HEK293 (cell line): ENCODE data around the gene RNU11.

Experiments used
- BCL11A ChIP-seq: fragments of 450-650 bp; formaldehyde crosslinking; IDR thresholded peaks from 2 replicates; pipeline ENCODE4 v1.5.1; 2016; ENCODE audit warnings: low read depth, missing biosample characterization, missing genetic modification characterization
- BCL6B ChIP-seq: fragments of 450-650 bp; formaldehyde crosslinking; IDR thresholded peaks from 2 replicates; pipeline ENCODE4 v1.5.1; 2017; ENCODE audit warnings: missing biosample characterization, missing genetic modification characterization
- FEZF1 ChIP-seq: fragments of 450-650 bp; formaldehyde crosslinking; IDR thresholded peaks from 2 replicates; pipeline ENCODE4 v1.5.1; 2016; ENCODE audit warnings: missing biosample characterization, missing genetic modification characterization
- IKZF3 ChIP-seq: fragments of 450-650 bp; IDR thresholded peaks from 2 replicates; pipeline ENCODE4 v1.5.0; 2018; ENCODE audit warnings: missing biosample characterization, mild to moderate bottlenecking, missing genetic modification characterization, moderate library complexity
- PRDM10 ChIP-seq: fragments of 450-650 bp; formaldehyde crosslinking; IDR thresholded peaks from 2 replicates; pipeline ENCODE4 v1.5.1; 2016; ENCODE audit warnings: missing biosample characterization, missing genetic modification characterization
- PRDM2 ChIP-seq: fragments of 450-650 bp; formaldehyde crosslinking; IDR thresholded peaks from 2 replicates; pipeline ENCODE4 v1.5.1; 2016; ENCODE audit warnings: missing biosample characterization, missing genetic modification characterization, borderline replicate concordance
- SCRT1 ChIP-seq: fragments of 450-650 bp; formaldehyde crosslinking; IDR thresholded peaks from 2 replicates; pipeline ENCODE4 v1.5.1; 2016; ENCODE audit warnings: missing biosample characterization, missing genetic modification characterization, borderline replicate concordance
- TCF7L2 ChIP-seq: IDR thresholded peaks from 2 replicates; pipeline ENCODE4 v1.6.1; 2011; ENCODE audit warnings: low read depth, mild to moderate bottlenecking, inconsistent platforms, low read length, moderate library complexity, borderline replicate concordance
- ZBTB26 ChIP-seq: fragments of 450-650 bp; formaldehyde crosslinking; optimal IDR thresholded peaks from 2 replicates; pipeline ENCODE3; 2016; ENCODE audit warnings: missing biosample characterization, mild to moderate bottlenecking, missing genetic modification characterization
- ZBTB6 ChIP-seq: fragments of 450-650 bp; formaldehyde crosslinking; IDR thresholded peaks from 2 replicates; pipeline ENCODE4 v1.5.1; 2017; ENCODE audit warnings: missing biosample characterization, missing genetic modification characterization
- ZFP69B ChIP-seq: fragments of 450-650 bp; formaldehyde crosslinking; IDR thresholded peaks from 2 replicates; pipeline ENCODE4 v1.5.1; 2016; ENCODE audit warnings: missing biosample characterization, missing genetic modification characterization
- ZNF132 ChIP-seq: fragments of 450-650 bp; formaldehyde crosslinking; IDR thresholded peaks from 2 replicates; pipeline ENCODE4 v1.5.1; 2017; ENCODE audit warnings: missing biosample characterization, missing genetic modification characterization, borderline replicate concordance
- ZNF155 ChIP-seq: fragments of 450-650 bp; formaldehyde crosslinking; IDR thresholded peaks from 2 replicates; pipeline ENCODE4 v1.5.1; 2016; ENCODE audit warnings: missing biosample characterization, missing genetic modification characterization
- ZNF157 ChIP-seq: fragments of 450-650 bp; formaldehyde crosslinking; IDR thresholded peaks from 2 replicates; pipeline ENCODE4 v1.5.1; 2016; ENCODE audit warnings: missing biosample characterization, missing genetic modification characterization
- ZNF19 ChIP-seq: fragments of 450-650 bp; formaldehyde crosslinking; IDR thresholded peaks from 2 replicates; pipeline ENCODE4; 2016; ENCODE audit warnings: missing biosample characterization, missing genetic modification characterization, low read depth
- ZNF211 ChIP-seq: fragments of 450-650 bp; formaldehyde crosslinking; IDR thresholded peaks from 2 replicates; pipeline ENCODE4 v1.5.1; 2016; ENCODE audit warnings: low read depth, missing biosample characterization, missing genetic modification characterization
- ZNF223 ChIP-seq: fragments of 450-650 bp; formaldehyde crosslinking; IDR thresholded peaks from 2 replicates; pipeline ENCODE4 v1.5.1; 2016; ENCODE audit warnings: missing biosample characterization, missing genetic modification characterization
- ZNF24 ChIP-seq: fragments of 450-650 bp; formaldehyde crosslinking; IDR thresholded peaks from 2 replicates; pipeline ENCODE4 v1.5.1; 2016; ENCODE audit warnings: missing biosample characterization, missing genetic modification characterization
- ZNF341 ChIP-seq: fragments of 450-650 bp; formaldehyde crosslinking; IDR thresholded peaks from 2 replicates; pipeline ENCODE4; 2016; ENCODE audit warnings: low read depth, missing biosample characterization, missing genetic modification characterization
- ZNF571 ChIP-seq: fragments of 450-650 bp; formaldehyde crosslinking; IDR thresholded peaks from 2 replicates; pipeline ENCODE4 v1.5.0; 2017; ENCODE audit warnings: missing biosample characterization, missing genetic modification characterization
- ZNF580 ChIP-seq: fragments of 450-650 bp; formaldehyde crosslinking; IDR thresholded peaks from 2 replicates; pipeline ENCODE4 v1.5.1; 2016; ENCODE audit warnings: missing biosample characterization, missing genetic modification characterization
- ZNF623 ChIP-seq: fragments of 450-650 bp; formaldehyde crosslinking; IDR thresholded peaks from 2 replicates; pipeline ENCODE4 v1.5.1; 2016; ENCODE audit warnings: missing biosample characterization, missing genetic modification characterization
- ZNF645 ChIP-seq: fragments of 450-650 bp; formaldehyde crosslinking; IDR thresholded peaks from 2 replicates; pipeline ENCODE4; 2016; ENCODE audit warnings: missing biosample characterization, missing genetic modification characterization
- ZNF76 ChIP-seq: fragments of 450-650 bp; formaldehyde crosslinking; IDR thresholded peaks from 2 replicates; pipeline ENCODE4; 2016; ENCODE audit warnings: low read depth, missing biosample characterization, missing genetic modification characterization, borderline replicate concordance
- ZNF785 ChIP-seq: fragments of 450-650 bp; formaldehyde crosslinking; IDR thresholded peaks from 2 replicates; pipeline ENCODE4 v1.5.1; 2016; ENCODE audit warnings: missing biosample characterization, missing genetic modification characterization
- ZNF837 ChIP-seq: fragments of 450-650 bp; formaldehyde crosslinking; IDR thresholded peaks from 2 replicates; pipeline ENCODE4 v1.5.1; 2016; ENCODE audit warnings: missing biosample characterization, missing genetic modification characterization

The RNU11 gene

GRCh38 chr1:28648008-28648473 lies 359 bp upstream of the RNU11 start (continued):
- TF ChIP-seq PRDM2 (tag by site-specific recombination) (no peak), ZNF571 (no peak), FEZF1 (peak; percentile 12; the same call in 1 of the 2 replicates), ZNF623 (tag by site-specific recombination) (no peak), ZNF645 (tag by site-specific recombination) (no peak), PRDM10 (tag by site-specific recombination) (peak; percentile 69), SCRT1 (no peak), ZNF157 (no peak), ZNF211 (no peak), IKZF3 (no peak), BCL11A (tag by site-specific recombination) (no peak), ZFP69B (tag by site-specific recombination) (no peak), ZNF341 (tag by site-specific recombination) (peak; percentile 100), ZNF580 (tag by site-specific recombination) (no peak), ZNF785 (no peak), TCF7L2 (no peak), ZNF19 (tag by site-specific recombination) (no peak), ZNF837 (tag by site-specific recombination) (no peak), ZNF223 (no peak), ZBTB6 (tag by site-specific recombination) (no peak), ZNF155 (tag by site-specific recombination) (no peak), ZNF76 (tag by site-specific recombination) (peak; percentile 91), ZBTB26 (tag by site-specific recombination) (no peak), BCL6B (tag by site-specific recombination) (no peak), ZNF24 (no peak), ZNF132 (tag by site-specific recombination) (no peak)
